ENCODE measurements around the gene ARHGEF11. TPM values are rescaled to one million over a fixed set of nuclear protein-coding genes. Genes with fewer than 3 reads are reported as not detected.

The ARHGEF11 gene
- total RNA-seq, 1 experiment from 2014 or later = 38.1 TPM

- no peak for TF ChIP-seq AR (CRISPR knock-in tag; IDR thresholded peaks at IDR 0.05)
- TF ChIP-seq FOXJ3 (CRISPR knock-in tag; IDR thresholded peaks at IDR 0.05; ENCODE audit: borderline replicate concordance) = no peak
- TF ChIP-seq CREM (CRISPR knock-in tag; IDR thresholded peaks at IDR 0.05) = no peak
- no peak for TF ChIP-seq GABPB1 (CRISPR knock-in tag; IDR thresholded peaks at IDR 0.05)
- TF ChIP-seq ATF2 (CRISPR knock-in tag; IDR thresholded peaks at IDR 0.05; ENCODE audit: borderline replicate concordance, low read depth) = no peak
- TF ChIP-seq ATF3 (CRISPR knock-in tag; conservative IDR thresholded peaks at IDR 0.05) = no peak
- no peak for TF ChIP-seq ERG (CRISPR knock-in tag; IDR thresholded peaks at IDR 0.05)
- no peak for TF ChIP-seq TEAD4 (CRISPR knock-in tag; IDR thresholded peaks at IDR 0.05)
- TF ChIP-seq MAX (CRISPR knock-in tag; IDR thresholded peaks at IDR 0.05) = no peak
- TF ChIP-seq NR3C1 (CRISPR knock-in tag; conservative IDR thresholded peaks at IDR 0.05; ENCODE audit: low read depth) = no peak
Observed at GRCh38 chr1:157080714-157081113, 35.2 kb upstream of the ARHGEF11 start (continued).

GRCh38 chr1:157077394-157077793 lies 31.9 kb upstream of the ARHGEF11 start:
- Mint-ChIP-seq H3K36me3 (no peaks in the 10 kb centered on the region), H3K27ac (no peak overlapping the region), H3K27me3 (ENCODE audit: low read depth) (peaks cover 11% of the 10 kb centered on the region), H3K4me1 (peaks cover 18% of the 10 kb centered on the region), H3K9me3 (peaks cover 3% of the 10 kb centered on the region; the same call in 1 of the 2 replicates), H3K4me3 (no peak overlapping the region)
- TF ChIP-seq PRRX2 (CRISPR knock-in tag; IDR thresholded peaks at IDR 0.05) (no peak), ESRRA (CRISPR knock-in tag; IDR thresholded peaks at IDR 0.05; ENCODE audit: borderline replicate concordance) (no peak), SMAD3 (CRISPR knock-in tag; IDR thresholded peaks at IDR 0.05; ENCODE audit: borderline replicate concordance) (no peak)
- CTCF ChIA-PET = interaction anchor here (1.3 kb wide), 1 partner anchor 13 kb away, joined by 4 read pairs; no protein-coding TSS in a partner anchor
- POLR2A ChIA-PET = no interaction called here
- DNase-seq (ENCODE audit: low spot score) (no peak), ATAC-seq (no peak)

- H3K9me3 Mint-ChIP-seq = peaks cover 3% of the 10 kb centered on the region; the same call in 1 of the 2 replicates
- POLR2A ChIA-PET = interaction anchor here (0.9 kb wide), 1 partner anchor 41 kb away, joined by 3 read pairs; no protein-coding TSS in a partner anchor
- H3K4me3 Mint-ChIP-seq = no peak overlapping the region
- no peak overlapping the region for H3K27ac Mint-ChIP-seq
- H3K36me3 Mint-ChIP-seq = no peaks in the 10 kb centered on the region
- peaks cover 11% of the 10 kb centered on the region for H3K27me3 Mint-ChIP-seq (ENCODE audit: low read depth)
- peak; percentile 83 for DNase-seq (ENCODE audit: low spot score)
- CTCF ChIA-PET = interaction anchor here (0.6 to 2.4 kb wide), 49 partner anchors 9 to 1129 kb away, joined by 3 to 38 read pairs (median 4); partner anchors contain the start of genes ETV3L and PRCC
- peak; percentile 67 for ATAC-seq
- H3K4me1 Mint-ChIP-seq = peaks cover 9% of the 10 kb centered on the region
- TF ChIP-seq ZNF423 (CRISPR knock-in tag; IDR thresholded peaks at IDR 0.05) (no peak), ETV6 (CRISPR knock-in tag; IDR thresholded peaks at IDR 0.05) (0 out of 2 replicates have a peak, but pooled peaks have one; percentile 24), MYBL2 (CRISPR knock-in tag; IDR thresholded peaks at IDR 0.05) (no peak), FOXP1 (CRISPR knock-in tag; IDR thresholded peaks at IDR 0.05; ENCODE audit: borderline replicate concordance) (0 out of 2 replicates have a peak, but pooled peaks have one; percentile 17), NR1H2 (CRISPR knock-in tag; IDR thresholded peaks at IDR 0.05) (no peak), ATF2 (CRISPR knock-in tag; IDR thresholded peaks at IDR 0.05; ENCODE audit: borderline replicate concordance, low read depth) (no peak), E2F1 (CRISPR knock-in tag; IDR thresholded peaks at IDR 0.05) (no peak), CREM (CRISPR knock-in tag; IDR thresholded peaks at IDR 0.05) (no peak), FOXK1 (CRISPR knock-in tag; IDR thresholded peaks at IDR 0.05) (no peak), MLX (CRISPR knock-in tag; IDR thresholded peaks at IDR 0.05) (no peak), MAX (CRISPR knock-in tag; IDR thresholded peaks at IDR 0.05) (peak; percentile 53; the same call in 1 of the 2 replicates)
Observed at GRCh38 chr1:157073944-157074685, 28.6 kb upstream of the ARHGEF11 start.
